ENCODE data around the gene SPDYE3.

DNA sequence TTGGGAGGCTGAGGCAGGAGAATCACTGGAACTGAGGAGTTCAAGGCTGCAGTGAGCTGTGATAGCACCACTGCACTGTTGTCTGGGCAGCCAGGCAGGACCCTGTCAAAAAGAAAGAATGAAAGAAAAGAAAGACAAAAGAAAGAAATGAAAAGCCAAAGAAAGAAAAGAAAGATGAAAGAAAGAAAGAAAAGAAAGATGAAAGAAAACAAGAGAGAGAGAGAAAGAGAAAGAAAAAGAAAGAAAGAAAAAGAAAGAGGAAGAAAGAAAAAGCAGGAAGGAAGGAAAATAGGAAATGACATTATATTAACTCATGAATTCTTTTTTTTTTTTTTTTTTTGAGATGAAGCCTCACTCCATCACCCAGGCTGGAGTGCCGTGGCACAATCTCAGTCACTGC, 32.4 kb upstream of the SPDYE3 start:
- no peak for TF ChIP-seq POLR2A (IDR thresholded peaks at IDR 0.05)
- TF ChIP-seq CTCF (IDR thresholded peaks at IDR 0.05): no peak
